ENCODE data around the gene ERLEC1.

The ERLEC1 gene

GRCh38 chr2:53811601-53812000, 24.8 kb downstream of the ERLEC1 start:
- Histone ChIP-seq H3K4me3 (ENCODE audit: low read depth, low read length) (no peak overlapping the region), H3K27ac (no peak overlapping the region), H3K27me3 (replicated peaks) (no peaks in the 10 kb centered on the region), H3K36me3 (replicated peaks) (peaks cover 51% of the 10 kb centered on the region)
- in situ Hi-C loops (cut with HindIII; ENCODE audit: low pct_ligation_motif_present, low sequenced_read_pairs): no loop called here
- DNase-seq: no peak
- no peak for TF ChIP-seq CTCF (IDR thresholded peaks at IDR 0.05; ENCODE audit: low read depth, low read length, missing control alignments)

GRCh38 chr2:53813151-53813550, 26.3 kb downstream of the ERLEC1 start:
- H3K27ac ChIP-seq: no peak overlapping the region
- no peak for TF ChIP-seq CTCF (IDR thresholded peaks at IDR 0.05; ENCODE audit: low read depth, low read length, missing control alignments)
- no peak for DNase-seq
- H3K36me3 ChIP-seq (replicated peaks): peaks cover 45% of the 10 kb centered on the region
- H3K4me3 ChIP-seq (ENCODE audit: low read depth, low read length): no peak overlapping the region
- in situ Hi-C loops (cut with HindIII; ENCODE audit: low pct_ligation_motif_present, low sequenced_read_pairs): no loop called here
- H3K27me3 ChIP-seq (replicated peaks): no peaks in the 10 kb centered on the region

GRCh38 chr2:53818854-53819435, 32.1 kb downstream of the ERLEC1 start:
- H3K36me3 ChIP-seq (replicated peaks): peaks cover 26% of the 10 kb centered on the region
- no peak overlapping the region for H3K27ac ChIP-seq
- no peak for TF ChIP-seq CTCF (IDR thresholded peaks at IDR 0.05; ENCODE audit: low read depth, low read length, missing control alignments)
- no peaks in the 10 kb centered on the region for H3K27me3 ChIP-seq (replicated peaks)
- DNase-seq: no peak
- in situ Hi-C loops (cut with HindIII; ENCODE audit: low pct_ligation_motif_present, low sequenced_read_pairs): no loop called here
- no peak overlapping the region for H3K4me3 ChIP-seq (ENCODE audit: low read depth, low read length)

- no peak overlapping the region for H3K4me3 ChIP-seq (ENCODE audit: low read depth, low read length)
- H3K27me3 ChIP-seq (replicated peaks): no peaks in the 10 kb centered on the region
- TF ChIP-seq CTCF (IDR thresholded peaks at IDR 0.05; ENCODE audit: low read depth, low read length, missing control alignments): no peak
- in situ Hi-C loops (cut with HindIII; ENCODE audit: low pct_ligation_motif_present, low sequenced_read_pairs): no loop called here
- DNase-seq: no peak
- H3K27ac ChIP-seq: no peak overlapping the region
- peaks cover 22% of the 10 kb centered on the region for H3K36me3 ChIP-seq (replicated peaks)
Observed at GRCh38 chr2:53819634-53820033, 32.8 kb downstream of the ERLEC1 start.

- Histone ChIP-seq H3K27me3 (replicated peaks) (no peaks in the 10 kb centered on the region), H3K4me3 (ENCODE audit: low read depth, low read length) (no peak overlapping the region), H3K36me3 (replicated peaks) (peaks cover 20% of the 10 kb centered on the region), H3K27ac (no peak overlapping the region)
- in situ Hi-C loops (cut with HindIII; ENCODE audit: low pct_ligation_motif_present, low sequenced_read_pairs): no loop called here
- TF ChIP-seq CTCF (IDR thresholded peaks at IDR 0.05; ENCODE audit: low read depth, low read length, missing control alignments): no peak
- no peak for DNase-seq
Observed at GRCh38 chr2:53820048-53820447, 33.2 kb downstream of the ERLEC1 start.

- in situ Hi-C loops (cut with HindIII; ENCODE audit: low pct_ligation_motif_present, low sequenced_read_pairs): no loop called here
- Histone ChIP-seq H3K27me3 (replicated peaks) (no peaks in the 10 kb centered on the region), H3K36me3 (replicated peaks) (peaks cover 16% of the 10 kb centered on the region), H3K27ac (no peak overlapping the region), H3K4me3 (ENCODE audit: low read depth, low read length) (no peak overlapping the region)
- no peak for TF ChIP-seq CTCF (IDR thresholded peaks at IDR 0.05; ENCODE audit: low read depth, low read length, missing control alignments)
- no peak for DNase-seq
Observed at GRCh38 chr2:53820711-53821110, 33.9 kb downstream of the ERLEC1 start.
